Activated CD4-positive, alpha-beta T cell treated with anti-CD3 and anti-CD28 coated beads for 36 hours (primary cell): ENCODE data around the gene MTA3. TPM values are rescaled to one million over a fixed set of nuclear protein-coding genes. Genes with fewer than 3 reads are reported as not detected.

Experiments
- ATAC-seq: fragments of 200-7000 bp; cut with Tn5 transposase; one replicate; pipeline ENCODE4 v1.10.0; 2021; ENCODE audit warnings: mild to moderate bottlenecking, moderate library complexity
- CTCF ChIA-PET: fragments of 350-600 bp; sonication (Branson Sonifier 250); formaldehyde crosslinking; loops from one replicate; lab custom pipeline; 2021; ENCODE audit warnings: antibody characterized with exemption; lab: Charles Lee
- POLR2A ChIA-PET: fragments of 350-600 bp; sonication (Branson Sonifier 250); formaldehyde crosslinking; loops from one replicate; lab custom pipeline; 2021; ENCODE audit warnings: antibody characterized with exemption, inconsistent platforms; lab: Charles Lee
- DNase-seq: peaks from one replicate; pipeline ENCODE4 v3.0.0-alpha.2; 2020
- H3K27ac Mint-ChIP-seq: one replicate; pipeline ENCODE4 v1.8.0; 2021; ENCODE audit warnings: mixed read lengths
- H3K27me3 Mint-ChIP-seq: one replicate; pipeline ENCODE4 v1.8.0; 2021; ENCODE audit warnings: mixed read lengths
- H3K36me3 Mint-ChIP-seq: one replicate; pipeline ENCODE4 v1.8.0; 2021; ENCODE audit warnings: low read depth, mixed read lengths
- H3K4me1 Mint-ChIP-seq: one replicate; pipeline ENCODE4 v1.8.0; 2021; ENCODE audit warnings: mixed read lengths
- H3K4me3 Mint-ChIP-seq: one replicate; pipeline ENCODE4 v1.8.0; 2021; ENCODE audit warnings: mild to moderate bottlenecking, moderate library complexity, mixed read lengths
- H3K9me3 Mint-ChIP-seq: one replicate; pipeline ENCODE4 v1.8.0; 2021; ENCODE audit warnings: low read depth, mixed read lengths
- intact Hi-C, 2 experiments: fragments of 100-400 bp; cut with DNase I in 1 of 2; cut with micrococcal nuclease in 1 of 2; formaldehyde crosslinking; loops; one replicate each; pipeline versions ENCODE4 v1.14.2 to v1.15.1; 2022 to 2024; cut with DNase I, micrococcal nuclease
- total RNA-seq, 2 experiments: library from RNA; stranded (reverse); gene quantifications; one replicate each; pipeline ENCODE4 v1.2.3, GENCODE V29; 2021

Gene MTA3
- total RNA-seq, 2 experiments from 2014 or later = 45.0 to 58.6 TPM

- Mint-ChIP-seq H3K4me1 (peaks cover 14% of the 10 kb centered on the region), H3K4me3 (no peak overlapping the region), H3K36me3 (peaks cover 1% of the 10 kb centered on the region), H3K9me3 (no peaks in the 10 kb centered on the region), H3K27me3 (peaks cover 25% of the 10 kb centered on the region), H3K27ac (no peak overlapping the region)
- intact Hi-C loops = no loop called here
- CTCF ChIA-PET = no interaction called here
- no peak for ATAC-seq
- POLR2A ChIA-PET = no interaction called here
- DNase-seq = no peak
These were observed 220.0 kb downstream of the MTA3 start for GRCh38 chr2:42788478-42788793.

GRCh38 chr2:42788882-42789281 is 220.4 kb downstream of the MTA3 start:
- peaks cover 29% of the 10 kb centered on the region for H3K27me3 Mint-ChIP-seq
- ATAC-seq (no peak), DNase-seq (no peak)
- intact Hi-C loops = no loop called here
- H3K4me1 Mint-ChIP-seq = peaks cover 18% of the 10 kb centered on the region
- peaks cover 1% of the 10 kb centered on the region for H3K36me3 Mint-ChIP-seq
- no peak overlapping the region for H3K27ac Mint-ChIP-seq
- no peak overlapping the region for H3K4me3 Mint-ChIP-seq
- no peaks in the 10 kb centered on the region for H3K9me3 Mint-ChIP-seq
- ChIA-PET POLR2A (no interaction called here), CTCF (no interaction called here)

GRCh38 chr2:42789751-42790150 is 221.3 kb downstream of the MTA3 start:
- H3K4me1 Mint-ChIP-seq = peaks cover 21% of the 10 kb centered on the region
- POLR2A ChIA-PET = no interaction called here
- no peak overlapping the region for H3K27ac Mint-ChIP-seq
- intact Hi-C loops = no loop called here
- no peaks in the 10 kb centered on the region for H3K9me3 Mint-ChIP-seq
- no peak overlapping the region for H3K4me3 Mint-ChIP-seq
- ATAC-seq = no peak
- peaks cover 1% of the 10 kb centered on the region for H3K36me3 Mint-ChIP-seq
- H3K27me3 Mint-ChIP-seq = peaks cover 37% of the 10 kb centered on the region
- CTCF ChIA-PET = interaction anchor here (0.5 kb wide), 1 partner anchor 9 kb away, joined by 3 read pairs; no protein-coding TSS in a partner anchor
- DNase-seq = no peak

DNA sequence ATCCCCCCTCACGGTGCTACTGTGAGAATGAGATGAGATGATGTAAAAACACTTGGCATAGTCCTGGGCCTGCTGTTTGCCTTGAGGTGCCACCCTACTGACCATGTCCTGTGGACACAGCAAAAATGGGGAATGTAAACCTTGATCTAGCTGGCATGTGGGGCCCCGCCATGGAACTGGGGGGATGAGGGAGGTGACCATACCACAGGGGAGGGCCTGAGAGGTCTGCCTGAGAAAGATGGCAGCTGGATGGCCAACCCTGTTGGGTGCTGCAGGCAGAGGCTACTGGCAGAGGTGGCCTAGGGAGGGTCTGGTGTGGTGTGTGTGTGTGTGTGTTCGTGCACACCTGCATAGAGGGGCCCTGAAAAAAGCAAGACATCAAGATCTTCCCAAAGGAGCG is 223.2 kb downstream of the MTA3 start:
- ChIA-PET CTCF (no interaction called here), POLR2A (no interaction called here)
- no peak for DNase-seq
- peak overlapping the region; percentile 70 for H3K4me3 Mint-ChIP-seq
- intact Hi-C loops = loop anchor here in 1 of 2 experiments (2.0 kb wide), 2 partner anchors 37 to 297 kb away; no protein-coding TSS in a partner anchor
- H3K4me1 Mint-ChIP-seq = peaks cover 33% of the 10 kb centered on the region
- H3K9me3 Mint-ChIP-seq = no peaks in the 10 kb centered on the region
- no peak for ATAC-seq
- H3K27me3 Mint-ChIP-seq = peaks cover 39% of the 10 kb centered on the region
- peaks cover 1% of the 10 kb centered on the region for H3K36me3 Mint-ChIP-seq
- H3K27ac Mint-ChIP-seq = no peak overlapping the region

DNA sequence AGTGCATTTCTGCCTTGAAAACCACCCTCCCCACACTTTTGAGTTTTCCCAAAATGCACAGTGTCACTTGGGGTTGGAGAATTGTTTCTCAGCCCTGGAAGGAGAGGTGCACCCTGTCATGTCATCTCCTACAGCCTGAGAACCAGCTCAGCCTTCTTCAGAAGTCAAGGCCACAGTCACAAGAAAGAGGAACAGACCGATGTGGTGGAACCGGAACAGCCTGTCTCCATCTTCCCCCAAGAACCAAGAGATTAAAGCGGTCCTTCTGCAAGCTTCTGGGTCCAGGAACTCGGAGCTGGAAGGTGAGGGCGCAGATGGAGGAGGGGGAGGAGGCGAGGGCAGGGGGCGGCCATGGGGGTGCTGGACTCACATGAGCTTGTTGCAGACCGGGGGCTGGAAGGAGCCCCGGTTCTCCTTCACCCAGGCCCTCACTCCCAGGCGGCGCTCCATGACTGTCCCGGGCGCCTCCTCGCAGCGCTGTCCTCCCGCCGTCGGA is 223.7 kb downstream of the MTA3 start:
- intact Hi-C loops = loop anchor here in 1 of 2 experiments (2.0 kb wide), 2 partner anchors 37 to 297 kb away; no protein-coding TSS in a partner anchor
- CTCF ChIA-PET = interaction anchor here (0.6 to 1.0 kb wide), 3 partner anchors 13 to 128 kb away, joined by 3 read pairs; no protein-coding TSS in a partner anchor
- Mint-ChIP-seq H3K4me1 (peaks cover 35% of the 10 kb centered on the region), H3K9me3 (no peaks in the 10 kb centered on the region), H3K4me3 (peak overlapping the region; percentile 70), H3K27me3 (peaks cover 39% of the 10 kb centered on the region), H3K36me3 (peaks cover 1% of the 10 kb centered on the region), H3K27ac (peak overlapping the region; percentile 66)
- peak; percentile 57 for ATAC-seq
- peak; percentile 47 for DNase-seq
- POLR2A ChIA-PET = interaction anchor here (1.1 kb wide), 1 partner anchor 15 kb away, joined by 3 read pairs; no protein-coding TSS in a partner anchor

DNA sequence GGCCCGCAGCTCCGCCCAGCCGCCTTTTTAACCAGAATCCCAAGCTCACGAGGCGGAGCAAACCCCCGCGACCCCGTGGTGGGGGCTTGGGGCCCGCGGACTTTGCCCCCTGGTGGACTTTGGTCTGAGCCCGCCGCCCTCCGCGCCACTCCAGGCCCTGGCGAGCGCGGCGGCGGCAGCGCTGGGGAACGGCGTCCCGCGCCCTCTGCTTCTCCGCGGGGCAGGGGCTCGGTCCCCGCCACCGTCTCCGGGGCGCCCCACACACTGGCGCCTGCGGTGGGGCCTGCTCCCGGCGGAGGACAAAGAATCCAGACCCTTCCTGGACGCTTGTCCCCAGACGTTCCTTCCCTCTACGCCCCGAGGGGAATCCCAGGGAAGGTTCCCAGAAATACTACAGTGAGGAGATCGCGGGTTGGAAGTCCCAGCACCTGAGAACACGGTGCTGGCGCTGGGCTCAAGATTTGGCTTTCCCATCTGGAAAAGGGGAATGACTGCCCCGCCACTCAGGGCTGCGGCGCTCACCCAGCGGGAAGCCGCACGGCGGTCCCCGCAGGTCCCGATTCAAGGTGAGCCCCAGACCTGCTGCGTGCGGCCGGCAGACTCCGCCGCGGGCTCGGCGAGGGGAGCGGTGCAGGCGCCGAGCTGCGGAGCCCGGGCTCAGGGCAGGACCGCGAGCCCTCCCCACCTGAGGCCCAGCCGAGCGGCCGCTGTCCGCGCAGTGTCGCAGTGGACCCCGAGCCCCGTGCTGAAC is 224.3 kb downstream of the MTA3 start, which contains the start of gene HAAO:
Gene HAAO, minus strand, starts transcription at position 1 of the 751 bp plus-strand sequence. CDS start 47 bp downstream, outside the sequence.
- peaks cover 39% of the 10 kb centered on the region for H3K27me3 Mint-ChIP-seq
- intact Hi-C loops = loop anchor here in 1 of 2 experiments (2.0 kb wide), 2 partner anchors 38 to 298 kb away; no protein-coding TSS in a partner anchor
- H3K36me3 Mint-ChIP-seq = peaks cover 1% of the 10 kb centered on the region
- H3K9me3 Mint-ChIP-seq = no peaks in the 10 kb centered on the region
- H3K27ac Mint-ChIP-seq = peak within 1 kb of the TSS; percentile 66
- DNase-seq = peak; percentile 30
- ChIA-PET CTCF (interaction anchor here (0.6 to 1.0 kb wide), 4 partner anchors 12 to 129 kb away, joined by 3 read pairs; no protein-coding TSS in a partner anchor), POLR2A (interaction anchor here (1.1 kb wide), 1 partner anchor 16 kb away, joined by 3 read pairs; no protein-coding TSS in a partner anchor)
- peaks cover 37% of the 10 kb centered on the region for H3K4me1 Mint-ChIP-seq
- peak within 1 kb of the TSS; percentile 70 for H3K4me3 Mint-ChIP-seq
- peak; percentile 50 for ATAC-seq

DNA sequence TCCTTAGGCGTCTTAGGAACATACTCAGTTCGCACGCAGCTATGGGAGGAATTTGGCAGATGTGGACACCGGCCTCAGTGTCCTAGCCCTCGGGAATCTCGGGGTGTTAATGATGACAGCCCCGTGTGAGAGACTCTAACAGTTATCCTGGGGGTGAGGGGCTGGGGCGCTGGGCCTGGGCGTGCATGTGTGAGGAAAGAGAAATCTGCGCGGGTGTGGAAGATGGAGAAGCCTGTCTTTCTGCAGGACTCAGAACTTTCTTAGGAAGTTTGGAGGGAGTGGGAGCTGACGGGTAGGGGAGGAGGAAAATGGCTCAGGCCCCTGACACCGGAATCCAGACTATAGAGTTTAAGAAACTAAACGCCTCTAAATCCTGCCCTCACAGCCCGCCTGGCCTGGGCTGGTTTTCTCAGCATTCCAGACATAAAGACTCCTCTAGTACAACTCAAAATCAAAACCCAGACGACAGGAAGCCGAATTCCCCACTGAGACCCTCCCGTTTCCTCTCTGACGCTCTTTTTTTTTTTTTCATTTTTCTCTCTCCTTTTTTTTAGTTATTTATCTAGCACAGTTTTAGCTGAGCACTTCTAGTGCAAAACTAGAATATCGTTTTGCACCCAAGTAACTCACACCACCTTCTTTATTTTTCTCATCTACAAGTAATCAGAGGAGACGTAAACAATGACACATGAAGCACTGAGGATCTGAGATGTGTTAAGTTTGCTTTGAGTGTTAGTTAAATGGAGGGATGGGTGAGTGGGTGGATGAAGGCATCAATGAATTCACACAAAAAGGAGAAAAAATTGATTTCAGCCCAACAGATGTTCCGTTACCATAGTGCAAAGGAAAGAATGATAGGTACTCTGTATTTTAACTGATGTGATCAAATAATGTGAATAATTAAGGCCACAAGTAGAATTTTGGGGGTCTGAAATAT is 225.2 kb downstream of the MTA3 start:
- CTCF ChIA-PET = interaction anchor here (0.9 to 1.0 kb wide), 2 partner anchors 15 to 17 kb away, joined by 3 read pairs; no protein-coding TSS in a partner anchor
- DNase-seq (no peak), ATAC-seq (peak; percentile 32)
- no peaks in the 10 kb centered on the region for H3K9me3 Mint-ChIP-seq
- H3K27ac Mint-ChIP-seq = no peak overlapping the region
- peaks cover 37% of the 10 kb centered on the region for H3K4me1 Mint-ChIP-seq
- H3K4me3 Mint-ChIP-seq = peak overlapping the region; percentile 10
- H3K27me3 Mint-ChIP-seq = peaks cover 36% of the 10 kb centered on the region
- POLR2A ChIA-PET = interaction anchor here (1.1 kb wide), 1 partner anchor 16 kb away, joined by 3 read pairs; no protein-coding TSS in a partner anchor
- intact Hi-C loops = loop anchor here in 1 of 2 experiments (2.0 kb wide), 2 partner anchors 39 to 299 kb away; no protein-coding TSS in a partner anchor
- H3K36me3 Mint-ChIP-seq = peaks cover 1% of the 10 kb centered on the region

- DNase-seq (no peak), ATAC-seq (no peak)
- CTCF ChIA-PET = no interaction called here
- no peaks in the 10 kb centered on the region for H3K9me3 Mint-ChIP-seq
- peaks cover 33% of the 10 kb centered on the region for H3K27me3 Mint-ChIP-seq
- intact Hi-C loops = no loop called here
- POLR2A ChIA-PET = interaction anchor here (1.1 kb wide), 1 partner anchor 15 kb away, joined by 3 read pairs; no protein-coding TSS in a partner anchor
- no peak overlapping the region for H3K4me3 Mint-ChIP-seq
- H3K36me3 Mint-ChIP-seq = peaks cover 1% of the 10 kb centered on the region
- no peak overlapping the region for H3K27ac Mint-ChIP-seq
- peaks cover 37% of the 10 kb centered on the region for H3K4me1 Mint-ChIP-seq
These were observed 226.0 kb downstream of the MTA3 start for GRCh38 chr2:42794271-42795046.

DNA sequence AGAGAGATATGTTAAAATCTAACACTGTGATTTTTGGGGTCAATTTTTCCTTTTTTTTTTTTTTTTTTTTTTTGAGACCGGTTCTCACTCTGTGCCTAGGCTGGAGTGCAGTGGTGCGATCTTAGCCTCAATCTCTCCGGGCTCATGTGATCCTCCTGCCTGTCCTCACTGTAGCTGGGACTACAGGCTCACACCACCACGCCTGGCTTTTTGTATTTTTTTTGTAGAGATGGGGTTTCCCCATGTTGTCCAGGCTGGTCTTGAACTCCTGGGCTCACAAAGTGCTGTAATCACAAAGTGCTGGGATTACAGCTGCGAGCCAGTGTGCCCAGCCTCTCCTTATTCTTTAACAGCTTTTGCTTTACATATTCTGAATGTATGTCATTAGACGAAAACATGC is 226.8 kb downstream of the MTA3 start:
- Mint-ChIP-seq H3K4me1 (peaks cover 37% of the 10 kb centered on the region), H3K36me3 (peaks cover 1% of the 10 kb centered on the region), H3K9me3 (no peaks in the 10 kb centered on the region), H3K27ac (no peak overlapping the region), H3K27me3 (peaks cover 33% of the 10 kb centered on the region), H3K4me3 (no peak overlapping the region)
- intact Hi-C loops = no loop called here
- DNase-seq = no peak
- CTCF ChIA-PET = interaction anchor here (1.2 to 2.1 kb wide), 2 partner anchors 16 to 17 kb away, joined by 3 to 16 read pairs; no protein-coding TSS in a partner anchor
- ATAC-seq = no peak
- POLR2A ChIA-PET = interaction anchor here (2.3 kb wide), 1 partner anchor 15 kb away, joined by 8 read pairs; no protein-coding TSS in a partner anchor

- H3K36me3 Mint-ChIP-seq = peaks cover 1% of the 10 kb centered on the region
- no peak for DNase-seq
- peak overlapping the region; percentile 18 for H3K27ac Mint-ChIP-seq
- H3K9me3 Mint-ChIP-seq = no peaks in the 10 kb centered on the region
- peaks cover 43% of the 10 kb centered on the region for H3K4me1 Mint-ChIP-seq
- ATAC-seq = no peak
- ChIA-PET POLR2A (interaction anchor here (2.3 kb wide), 1 partner anchor 15 kb away, joined by 8 read pairs; no protein-coding TSS in a partner anchor), CTCF (interaction anchor here (0.6 to 2.1 kb wide), 4 partner anchors 15 to 41 kb away, joined by 3 to 16 read pairs (median 3); no protein-coding TSS in a partner anchor)
- peaks cover 30% of the 10 kb centered on the region for H3K27me3 Mint-ChIP-seq
- intact Hi-C loops = no loop called here
- no peak overlapping the region for H3K4me3 Mint-ChIP-seq
These were observed 227.4 kb downstream of the MTA3 start for GRCh38 chr2:42795841-42796301.
